Fibroblast of lung (primary cell): ENCODE results near the gene PPP2R1B.

Experiments used
- EZH2 ChIP-seq: IDR thresholded peaks from 2 replicates; pipeline ENCODE4 v1.5.1; 2012; ENCODE audit warnings: low read length, control low read depth, mild to moderate bottlenecking; ENCODE audit errors: missing control alignments
- TF ChIP-seq, protein P1 (sequence below), 2 donors: IDR thresholded peaks in 1 of 2; conservative IDR thresholded peaks in 1 of 2; 1 replicate in 1 of 2; 2 replicates in 1 of 2; pipeline ENCODE4 v1.5.1; 2011 to 2012; ENCODE audit warnings: low read length in 2 of 2, control low read depth in 1 of 2, inconsistent platforms in 1 of 2, low read depth in 1 of 2, mild to moderate bottlenecking in 1 of 2

DNA sequence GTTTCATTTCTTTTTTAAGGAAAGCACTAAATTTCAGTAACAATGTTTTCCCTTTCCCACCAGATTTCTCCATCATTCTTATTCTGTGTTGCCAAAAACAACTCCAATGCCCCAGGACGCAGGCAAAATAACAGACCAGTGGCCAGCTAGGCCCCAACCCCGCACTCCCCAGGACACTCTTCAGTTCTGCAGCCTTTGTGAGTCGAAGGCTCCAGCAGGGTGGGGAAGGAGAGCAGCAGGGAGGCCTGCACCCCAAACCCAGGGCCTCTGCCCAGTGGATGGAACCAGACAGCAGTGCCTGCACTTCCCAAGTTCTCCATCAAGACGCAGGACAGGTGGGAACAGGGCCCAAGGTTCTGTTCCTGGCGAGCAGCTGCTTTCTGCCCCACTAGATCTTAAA is 34.4 kb downstream of the PPP2R1B start:
- TF ChIP-seq, protein P1, sequence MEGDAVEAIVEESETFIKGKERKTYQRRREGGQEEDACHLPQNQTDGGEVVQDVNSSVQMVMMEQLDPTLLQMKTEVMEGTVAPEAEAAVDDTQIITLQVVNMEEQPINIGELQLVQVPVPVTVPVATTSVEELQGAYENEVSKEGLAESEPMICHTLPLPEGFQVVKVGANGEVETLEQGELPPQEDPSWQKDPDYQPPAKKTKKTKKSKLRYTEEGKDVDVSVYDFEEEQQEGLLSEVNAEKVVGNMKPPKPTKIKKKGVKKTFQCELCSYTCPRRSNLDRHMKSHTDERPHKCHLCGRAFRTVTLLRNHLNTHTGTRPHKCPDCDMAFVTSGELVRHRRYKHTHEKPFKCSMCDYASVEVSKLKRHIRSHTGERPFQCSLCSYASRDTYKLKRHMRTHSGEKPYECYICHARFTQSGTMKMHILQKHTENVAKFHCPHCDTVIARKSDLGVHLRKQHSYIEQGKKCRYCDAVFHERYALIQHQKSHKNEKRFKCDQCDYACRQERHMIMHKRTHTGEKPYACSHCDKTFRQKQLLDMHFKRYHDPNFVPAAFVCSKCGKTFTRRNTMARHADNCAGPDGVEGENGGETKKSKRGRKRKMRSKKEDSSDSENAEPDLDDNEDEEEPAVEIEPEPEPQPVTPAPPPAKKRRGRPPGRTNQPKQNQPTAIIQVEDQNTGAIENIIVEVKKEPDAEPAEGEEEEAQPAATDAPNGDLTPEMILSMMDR (conservative IDR thresholded peaks at IDR 0.05 in 1 of 2, IDR thresholded peaks at IDR 0.05 in 1 of 2; ENCODE audit: low read depth in 1 of 2, low read length in 2 of 2): no peak
- TF ChIP-seq EZH2: no peak
